WTC11 (cell line): ENCODE data around the gene NETO2. TPM values are rescaled to one million over a fixed set of nuclear protein-coding genes. Genes with fewer than 3 reads are reported as not detected.

Experiments used
- ATAC-seq: fragments of 200-7000 bp; cut with Tn5 transposase; 2 replicates; pipeline ENCODE4 v1.10.0; 2021; ENCODE audit warnings: mild to moderate bottlenecking, moderate library complexity
- CTCF ChIA-PET: fragments of 300-600 bp; sonication (Branson Sonifier 250); formaldehyde crosslinking; loops from one replicate; lab custom pipeline; 2021; ENCODE audit warnings: antibody characterized with exemption; lab: Charles Lee
- POLR2A ChIA-PET: fragments of 350-600 bp; sonication (Branson Sonifier 250); formaldehyde crosslinking; loops from one replicate; lab custom pipeline; 2021; ENCODE audit warnings: antibody characterized with exemption; lab: Charles Lee
- DNase-seq: peaks from one replicate; pipeline ENCODE4 v3.0.0; 2021; ENCODE audit warnings: low spot score
- H3K27ac Mint-ChIP-seq: 2 replicates; pipeline ENCODE4 v1.8.0; 2021; ENCODE audit warnings: mixed read lengths
- H3K27me3 Mint-ChIP-seq: 2 replicates; pipeline ENCODE4 v1.8.0; 2021; ENCODE audit warnings: low read depth, mild to moderate bottlenecking, moderate library complexity, mixed read lengths
- H3K36me3 Mint-ChIP-seq: 2 replicates; pipeline ENCODE4 v1.8.0; 2021; ENCODE audit warnings: mixed read lengths
- H3K4me1 Mint-ChIP-seq: 2 replicates; pipeline ENCODE4 v1.8.0; 2022; ENCODE audit warnings: mixed read lengths
- H3K4me3 Mint-ChIP-seq: 2 replicates; pipeline ENCODE4 v1.8.0; 2021; ENCODE audit warnings: mild to moderate bottlenecking, moderate library complexity, mixed read lengths
- H3K9me3 Mint-ChIP-seq: 2 replicates; pipeline ENCODE4 v1.8.0; 2021; ENCODE audit warnings: mixed read lengths
- ATF6 ChIP-seq: sonication (generic); formaldehyde crosslinking; IDR thresholded peaks from 2 replicates; pipeline ENCODE4 v1.8.1; 2023; ENCODE audit warnings: mild to moderate bottlenecking, missing genetic modification reagents
- CBFB ChIP-seq: sonication (generic); formaldehyde crosslinking; IDR thresholded peaks from 2 replicates; pipeline ENCODE4 v1.8.1; 2022; ENCODE audit warnings: mild to moderate bottlenecking, low read depth, missing genetic modification reagents
- CTCF ChIP-seq: fragments of 200-600 bp; IDR thresholded peaks from 2 replicates; pipeline ENCODE4 v1.8.0; 2022; ENCODE audit warnings: antibody characterized with exemption
- E2F5 ChIP-seq: sonication (generic); formaldehyde crosslinking; IDR thresholded peaks from 2 replicates; pipeline ENCODE4 v1.8.1; 2022; ENCODE audit warnings: mild to moderate bottlenecking, moderate library complexity, missing genetic modification reagents
- ELF4 ChIP-seq: sonication (generic); formaldehyde crosslinking; IDR thresholded peaks from 2 replicates; pipeline ENCODE4 v1.8.1; 2022; ENCODE audit warnings: low read depth, mild to moderate bottlenecking, moderate library complexity, missing genetic modification reagents
- FOXJ3 ChIP-seq: sonication (generic); formaldehyde crosslinking; IDR thresholded peaks from 2 replicates; pipeline ENCODE4 v1.9.0; 2021; ENCODE audit warnings: missing genetic modification reagents, mild to moderate bottlenecking, borderline replicate concordance
- FOXK1 ChIP-seq: sonication (generic); formaldehyde crosslinking; IDR thresholded peaks from 2 replicates; pipeline ENCODE4 v1.8.0; 2022; ENCODE audit warnings: mild to moderate bottlenecking, moderate library complexity, missing genetic modification reagents
- FOXP1 ChIP-seq: sonication (generic); formaldehyde crosslinking; IDR thresholded peaks from 2 replicates; pipeline ENCODE4 v1.8.0; 2022; ENCODE audit warnings: missing genetic modification reagents, mild to moderate bottlenecking, moderate library complexity, borderline replicate concordance
- FOXP4 ChIP-seq: sonication (generic); formaldehyde crosslinking; IDR thresholded peaks from 2 replicates; pipeline ENCODE4 v1.8.0; 2022; ENCODE audit warnings: mild to moderate bottlenecking, missing genetic modification reagents
- HMGA2 ChIP-seq: fragments of 250-450 bp; sonication (Bioruptor Pico); IDR thresholded peaks from 2 replicates; pipeline ENCODE4 v1.4.0; 2021; ENCODE audit warnings: mild to moderate bottlenecking, moderate library complexity
- HMGXB4 ChIP-seq: sonication (generic); formaldehyde crosslinking; IDR thresholded peaks from 2 replicates; pipeline ENCODE4 v1.8.1; 2023; ENCODE audit warnings: mild to moderate bottlenecking, moderate library complexity, missing genetic modification reagents
- KAT7 ChIP-seq: sonication (generic); formaldehyde crosslinking; IDR thresholded peaks from 2 replicates; pipeline ENCODE4 v1.8.1; 2023; ENCODE audit warnings: missing genetic modification reagents, mild to moderate bottlenecking, borderline replicate concordance
- MAX ChIP-seq: sonication (generic); formaldehyde crosslinking; IDR thresholded peaks from 2 replicates; pipeline ENCODE4 v1.8.0; 2022; ENCODE audit warnings: mild to moderate bottlenecking, missing genetic modification reagents
- NFE2L1 ChIP-seq: sonication (generic); formaldehyde crosslinking; IDR thresholded peaks from 2 replicates; pipeline ENCODE4 v1.8.1; 2023; ENCODE audit warnings: missing genetic modification reagents
- NFYB ChIP-seq: sonication (generic); formaldehyde crosslinking; conservative IDR thresholded peaks from 2 replicates; pipeline ENCODE4 v1.8.0; 2022; ENCODE audit warnings: low read depth, missing genetic modification reagents
- NR1H2 ChIP-seq: sonication (generic); formaldehyde crosslinking; IDR thresholded peaks from 2 replicates; pipeline ENCODE4 v1.9.0; 2021; ENCODE audit warnings: mild to moderate bottlenecking, moderate library complexity, missing genetic modification reagents
- NR2C2 ChIP-seq: sonication (generic); formaldehyde crosslinking; IDR thresholded peaks from 2 replicates; pipeline ENCODE4 v1.8.0; 2022; ENCODE audit warnings: mild to moderate bottlenecking, missing genetic modification reagents
- SP1 ChIP-seq: sonication (generic); formaldehyde crosslinking; conservative IDR thresholded peaks from 2 replicates; pipeline ENCODE4 v1.8.1; 2022; ENCODE audit warnings: missing genetic modification reagents
- ZNF121 ChIP-seq: sonication (generic); formaldehyde crosslinking; IDR thresholded peaks from 2 replicates; pipeline ENCODE4 v1.8.0; 2023; ENCODE audit warnings: missing genetic modification reagents
- ZNF219 ChIP-seq: sonication (generic); formaldehyde crosslinking; IDR thresholded peaks from 2 replicates; pipeline ENCODE4 v1.8.0; 2023; ENCODE audit warnings: missing genetic modification reagents, mild to moderate bottlenecking, borderline replicate concordance
- ZNF416 ChIP-seq: fragments of 250-450 bp; sonication (Bioruptor Pico); IDR thresholded peaks from 2 replicates; pipeline ENCODE4 v1.9.0; 2021; ENCODE audit warnings: mild to moderate bottlenecking, inconsistent platforms
- ZNF423 ChIP-seq: fragments of 250-450 bp; sonication (Bioruptor Pico); IDR thresholded peaks from 2 replicates; pipeline ENCODE4 v2.1.2; 2022; ENCODE audit warnings: mild to moderate bottlenecking, moderate library complexity
- ZNF512 ChIP-seq: sonication (generic); formaldehyde crosslinking; IDR thresholded peaks from 2 replicates; pipeline ENCODE4 v1.8.1; 2022; ENCODE audit warnings: missing genetic modification reagents, borderline replicate concordance
- total RNA-seq: library from RNA; stranded (reverse); gene quantifications from 3 replicates; pipeline ENCODE4 v1.2.3, GENCODE V29; 2021

Gene NETO2
- total RNA-seq, 1 experiment from 2014 or later, result 21.8 TPM

GRCh38 chr16:47142821-47143676, 696 bp downstream of the NETO2 start:
- Mint-ChIP-seq H3K4me1 (peaks cover 27% of the 10 kb centered on the region), H3K9me3 (no peaks in the 10 kb centered on the region), H3K36me3 (no peaks in the 10 kb centered on the region)
- ATAC-seq (peak; percentile 73), DNase-seq (peak; percentile 77)
- CTCF ChIA-PET, result interaction anchor here (0.5 to 3.9 kb wide), 44 partner anchors 10 to 1022 kb away, joined by 3 to 31 read pairs (median 4); partner anchors contain the start of genes ITFG1 and PHKB
- TF ChIP-seq ZNF416 (CRISPR knock-in tag) (no peak), FOXJ3 (CRISPR knock-in tag) (no peak), NR1H2 (CRISPR knock-in tag) (no peak), FOXP4 (CRISPR knock-in tag) (peak; percentile 35; the same call in 1 of the 2 replicates), ZNF423 (CRISPR knock-in tag) (peak; percentile 77), CBFB (CRISPR knock-in tag) (no peak), NR2C2 (0 out of 2 replicates have a peak, but pooled peaks have one; percentile 32), CTCF (peak; percentile 67), FOXP1 (CRISPR knock-in tag) (peak; percentile 55; the same call in 1 of the 2 replicates), KAT7 (CRISPR knock-in tag) (peak; percentile 94), E2F5 (CRISPR knock-in tag) (no peak), ELF4 (CRISPR knock-in tag) (0 out of 2 replicates have a peak, but pooled peaks have one; percentile 25), HMGA2 (CRISPR knock-in tag) (no peak), NFE2L1 (CRISPR knock-in tag) (0 out of 2 replicates have a peak, but pooled peaks have one; percentile 39), NFYB (CRISPR knock-in tag) (no peak), ZNF219 (peak; percentile 4; the same call in 1 of the 2 replicates), SP1 (CRISPR knock-in tag) (0 out of 2 replicates have a peak, but pooled peaks have one; percentile 28), ATF6 (CRISPR knock-in tag) (no peak), ZNF121 (CRISPR knock-in tag) (no peak), MAX (CRISPR knock-in tag) (peak; percentile 60; the same call in 1 of the 2 replicates), HMGXB4 (CRISPR knock-in tag) (peak; percentile 81), ZNF512 (no peak), FOXK1 (0 out of 2 replicates have a peak, but pooled peaks have one; percentile 29)
- TF ChIP-seq, all 79 proteins: peak for 13
- POLR2A ChIA-PET, result interaction anchor here (0.9 to 1.2 kb wide), 2 partner anchors 11 to 170 kb away, joined by 3 to 5 read pairs; partner anchors contain the start of gene DNAJA2
- peaks cover 35% of the 10 kb centered on the region for H3K27me3 Mint-ChIP-seq
- no peak overlapping the region for H3K27ac Mint-ChIP-seq
- H3K4me3 Mint-ChIP-seq, result peak overlapping the region; percentile 75
